Endothelial cell of umbilical vein (primary cell): ENCODE measurements around the gene BSPRY. TPM values are rescaled to one million over a fixed set of nuclear protein-coding genes. Genes with fewer than 3 reads are reported as not detected.

Source experiments
- BruUV-seq: library from RNA; stranded (reverse); fragments of 400-500 nt; replicated peaks from 2 replicates; lab custom pipeline; 2021; lab: Mats Ljungman, UMichigan
- CTCF ChIA-PET: fragments of 300-600, 350-600 bp; sonication (Branson Sonifier 250); formaldehyde crosslinking; loops from one replicate; lab custom pipeline; 2021; ENCODE audit warnings: antibody characterized with exemption, inconsistent platforms; lab: Charles Lee
- POLR2A ChIA-PET: fragments of 300-600, 350-600 bp; sonication (Branson Sonifier 250); formaldehyde crosslinking; loops from one replicate; lab custom pipeline; 2021; ENCODE audit warnings: antibody characterized with exemption, inconsistent platforms; lab: Charles Lee
- DNase-seq: peaks from one replicate; pipeline ENCODE4 v3.0.0-alpha.2; 2011; ENCODE audit warnings: low read depth, low spot score
- FAIRE-seq: peaks from 2 replicates; lab custom pipeline; 2011; peaks lifted over from hg19 to GRCh38; lab: Jason Lieb, UNC
- H2AFZ ChIP-seq: 2 replicates; pipeline ENCODE4 v1.6.0; 2012; ENCODE audit warnings: low read depth, low read length, control low read depth, inconsistent platforms
- H3K27ac ChIP-seq: 2 replicates; pipeline ENCODE4 v1.5.1; 2011; ENCODE audit warnings: low read depth, mild to moderate bottlenecking, control low read depth, low read length, moderate library complexity; ENCODE audit not compliant: insufficient read depth
- H3K27me3 ChIP-seq, 2 experiments: 2 replicates each; pipeline versions ENCODE4 v1.6.0 to v1.6.1; 2011; ENCODE audit warnings: low read length in 2 of 2, mixed read lengths in 1 of 2; ENCODE audit not compliant: control insufficient read depth in 2 of 2, insufficient read depth in 2 of 2
- H3K36me3 ChIP-seq, 2 experiments: 2 replicates in 1 of 2; 3 replicates in 1 of 2; pipeline ENCODE4 v1.5.1; 2011; ENCODE audit warnings: low read length in 2 of 2, mild to moderate bottlenecking in 1 of 2, moderate library complexity in 1 of 2; ENCODE audit not compliant: control insufficient read depth in 2 of 2, insufficient read depth in 2 of 2; ENCODE audit errors: extremely low read depth in 1 of 2
- H3K4me1 ChIP-seq: 3 replicates; pipeline ENCODE4 v1.5.1; 2011; ENCODE audit warnings: mild to moderate bottlenecking, low read length; ENCODE audit not compliant: control insufficient read depth, insufficient read depth; ENCODE audit errors: extremely low read depth
- H3K4me2 ChIP-seq: 2 replicates; pipeline ENCODE4 v1.6.1; 2011; ENCODE audit warnings: low read length, control low read depth, mixed read lengths; ENCODE audit not compliant: insufficient read depth
- H3K4me3 ChIP-seq, 3 experiments: fragments of 200-600 bp in 1 of 3; sonication (generic), shearing (Covaris generic) in 1 of 3; replicated peaks in 1 of 3; 2 replicates each; pipeline ENCODE4 v1.5.1; 2011 to 2016; ENCODE audit warnings: control low read depth in 3 of 3, low read length in 3 of 3, mild to moderate bottlenecking in 2 of 3, inconsistent platforms in 1 of 3, low read depth in 1 of 3, moderate library complexity in 1 of 3; ENCODE audit not compliant: insufficient read depth in 1 of 3
- H3K79me2 ChIP-seq: 2 replicates; pipeline ENCODE4 v1.6.0; 2012; ENCODE audit warnings: low read length, inconsistent platforms; ENCODE audit not compliant: control insufficient read depth, insufficient read depth
- H3K9ac ChIP-seq: replicated peaks from 2 replicates; pipeline ENCODE3; 2011; ENCODE audit warnings: low read length, control low read depth; ENCODE audit not compliant: insufficient read depth; ENCODE audit errors: extremely low read depth
- H3K9me1 ChIP-seq: replicated peaks from 3 replicates; pipeline ENCODE4 v1.6.0; 2011; ENCODE audit warnings: mild to moderate bottlenecking, low read length; ENCODE audit not compliant: control insufficient read depth, insufficient read depth; ENCODE audit errors: extremely low read depth
- H3K9me3 ChIP-seq: replicated peaks from 2 replicates; pipeline ENCODE4 v1.5.1; 2012; ENCODE audit warnings: low read length, inconsistent platforms; ENCODE audit not compliant: control insufficient read depth, insufficient read depth
- H4K20me1 ChIP-seq: replicated peaks from 2 replicates; pipeline ENCODE3; 2011; ENCODE audit warnings: mild to moderate bottlenecking, low read length; ENCODE audit not compliant: control insufficient read depth, insufficient read depth; ENCODE audit errors: extremely low read depth
- EZH2 ChIP-seq: IDR thresholded peaks from 2 replicates; pipeline ENCODE4 v1.6.1; 2012; ENCODE audit warnings: borderline replicate concordance, low read depth, mild to moderate bottlenecking, moderate library complexity, low read length, inconsistent platforms; ENCODE audit not compliant: severe bottlenecking
- POLR2AphosphoS5 ChIP-seq: IDR thresholded peaks from 2 replicates; pipeline ENCODE4 v1.6.1; 2012; ENCODE audit warnings: low read depth, mild to moderate bottlenecking, control low read depth, low read length, moderate library complexity; ENCODE audit not compliant: insufficient read depth
- dilution Hi-C: fragments of 300-500 bp; cut with MboI; formaldehyde crosslinking; loops from one replicate; pipeline ENCODE4 v1.15.0; 2019; ENCODE audit warnings: low sequenced_read_pairs; ENCODE audit not compliant: extremely low pct_ligation_motif_present
- intact Hi-C: fragments of 100-400 bp; cut with micrococcal nuclease; formaldehyde crosslinking; loops from one replicate; pipeline ENCODE4 v1.10.0; 2022
- polyA plus RNA-seq, 4 experiments: library from polyadenylated mRNA; depleted of rRNA in 3 of 4; stranded (reverse) in 3 of 4; unstranded in 1 of 4; fragments of >200 nt; gene quantifications; 2 replicates each; pipeline versions ENCODE4 v1.2.1 to v1.2.3, GENCODE V29; 2011 to 2012; ENCODE audit warnings: missing spikeins in 1 of 4
- total RNA-seq: library from RNA; stranded (reverse); gene quantifications from 2 replicates; pipeline ENCODE4 v1.2.3, GENCODE V29; 2021
- TF ChIP-seq, protein P1 (sequence below), 2 donors: IDR thresholded peaks; 1 replicate in 1 of 2; 2 replicates in 1 of 2; pipeline ENCODE4 v1.5.1; 2011; ENCODE audit warnings: low read length in 2 of 2, mild to moderate bottlenecking in 2 of 2, moderate library complexity in 2 of 2, control low read depth in 1 of 2, inconsistent platforms in 1 of 2, low read depth in 1 of 2; ENCODE audit not compliant: insufficient read depth in 1 of 2; ENCODE audit errors: extremely low read depth in 1 of 2

Gene BSPRY
- total and polyA plus RNA-seq, 2 donors (not counting 3 experiments of a cell fraction or from before 2014, with no cell fraction given) = not detected

DNA sequence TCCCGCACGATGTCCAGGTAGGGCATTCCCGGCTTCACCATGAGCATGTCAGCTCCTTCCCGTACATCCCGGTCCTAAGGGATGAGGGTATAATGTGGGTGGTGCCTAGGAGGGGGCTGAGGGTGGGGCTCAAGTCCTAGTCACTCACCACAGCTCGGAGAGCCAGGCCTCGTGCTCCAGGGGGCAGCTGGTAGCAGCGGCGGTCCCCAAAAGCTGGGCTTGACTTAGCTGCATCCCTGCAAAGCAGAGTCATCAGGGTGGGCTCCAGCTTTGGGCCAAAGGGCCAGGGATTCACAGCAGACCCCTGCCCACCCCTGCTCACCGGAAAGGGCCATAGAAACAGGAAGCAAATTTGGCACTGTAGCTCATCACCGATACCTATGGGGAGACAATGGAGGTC lies 40.1 kb downstream of the BSPRY start:
- H4K20me1 ChIP-seq = no peaks in the 10 kb centered on the region
- TF ChIP-seq EZH2 (no peak), POLR2AphosphoS5 (no peak)
- no peak overlapping the region for H2AFZ ChIP-seq
- H3K4me2 ChIP-seq = no peak overlapping the region
- FAIRE-seq (no peak), DNase-seq (no peak)
- POLR2A ChIA-PET = no interaction called here
- no peaks in the 10 kb centered on the region for H3K27me3 ChIP-seq
- no peaks in the 10 kb centered on the region for H3K9me1 ChIP-seq
- intact Hi-C loops = no loop called here
- H3K36me3 ChIP-seq = peaks cover 2 to 11% of the 10 kb centered on the region in 2 experiments
- H3K27ac ChIP-seq = no peak overlapping the region
- H3K4me1 ChIP-seq = no peaks in the 10 kb centered on the region
- H3K9me3 ChIP-seq = no peaks in the 10 kb centered on the region
- BruUV-seq = no TSS peak
- no peaks in the 10 kb centered on the region for H3K79me2 ChIP-seq
- H3K9ac ChIP-seq = no peak overlapping the region
- CTCF ChIA-PET = no interaction called here
- dilution Hi-C loops = no loop called here
- no peak overlapping the region for H3K4me3 ChIP-seq

DNA sequence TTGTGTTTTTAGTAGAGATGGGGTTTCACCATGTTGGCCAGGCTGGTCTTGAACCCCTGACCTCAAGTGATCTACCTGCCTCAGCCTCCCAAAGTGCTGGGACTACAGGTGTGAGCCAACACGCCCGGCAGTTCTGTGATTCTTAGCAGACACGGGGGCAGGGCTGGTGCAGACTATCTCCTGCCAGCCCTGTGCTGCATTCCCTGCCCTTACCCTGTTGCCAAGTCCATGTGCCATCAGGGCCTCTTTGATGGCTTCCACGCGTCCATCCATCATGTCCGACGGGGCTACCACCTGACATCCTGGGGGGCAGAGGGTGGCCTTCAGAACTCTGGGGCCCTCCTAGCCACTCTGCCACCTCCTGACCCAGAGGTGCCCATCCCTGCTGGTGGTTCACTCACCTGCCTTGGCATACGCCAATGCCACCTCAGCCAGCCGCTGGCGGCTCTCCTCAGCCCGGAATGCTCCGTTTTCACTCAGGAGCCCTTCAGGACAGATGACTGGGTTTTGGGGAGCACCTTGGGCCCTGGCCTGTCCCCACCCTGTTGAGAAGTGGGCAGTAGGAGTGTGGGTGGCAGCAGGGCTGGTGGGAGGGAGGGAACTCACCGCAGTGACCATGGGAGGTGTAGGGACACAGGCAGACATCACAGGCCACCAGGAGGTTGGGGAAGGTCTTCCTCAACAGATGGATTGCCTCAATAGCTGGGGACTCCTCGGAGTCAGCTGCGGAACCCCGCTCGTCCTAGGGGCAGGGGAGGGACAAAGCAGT lies 41.0 kb downstream of the BSPRY start:
- dilution Hi-C loops (no loop called here), intact Hi-C loops (no loop called here)
- ChIA-PET CTCF (no interaction called here), POLR2A (no interaction called here)
- Histone ChIP-seq H3K9me1 (no peaks in the 10 kb centered on the region), H3K4me1 (no peaks in the 10 kb centered on the region), H3K27me3 (no peaks in the 10 kb centered on the region), H3K9ac (no peak overlapping the region), H3K27ac (no peak overlapping the region), H4K20me1 (no peaks in the 10 kb centered on the region), H3K4me2 (no peak overlapping the region), H3K9me3 (no peaks in the 10 kb centered on the region), H3K79me2 (no peaks in the 10 kb centered on the region), H3K4me3 (no peak overlapping the region), H2AFZ (no peak overlapping the region), H3K36me3 (peaks cover 2 to 11% of the 10 kb centered on the region in 2 experiments)
- FAIRE-seq (no peak), DNase-seq (no peak)
- no TSS peak for BruUV-seq
- TF ChIP-seq, protein P1, sequence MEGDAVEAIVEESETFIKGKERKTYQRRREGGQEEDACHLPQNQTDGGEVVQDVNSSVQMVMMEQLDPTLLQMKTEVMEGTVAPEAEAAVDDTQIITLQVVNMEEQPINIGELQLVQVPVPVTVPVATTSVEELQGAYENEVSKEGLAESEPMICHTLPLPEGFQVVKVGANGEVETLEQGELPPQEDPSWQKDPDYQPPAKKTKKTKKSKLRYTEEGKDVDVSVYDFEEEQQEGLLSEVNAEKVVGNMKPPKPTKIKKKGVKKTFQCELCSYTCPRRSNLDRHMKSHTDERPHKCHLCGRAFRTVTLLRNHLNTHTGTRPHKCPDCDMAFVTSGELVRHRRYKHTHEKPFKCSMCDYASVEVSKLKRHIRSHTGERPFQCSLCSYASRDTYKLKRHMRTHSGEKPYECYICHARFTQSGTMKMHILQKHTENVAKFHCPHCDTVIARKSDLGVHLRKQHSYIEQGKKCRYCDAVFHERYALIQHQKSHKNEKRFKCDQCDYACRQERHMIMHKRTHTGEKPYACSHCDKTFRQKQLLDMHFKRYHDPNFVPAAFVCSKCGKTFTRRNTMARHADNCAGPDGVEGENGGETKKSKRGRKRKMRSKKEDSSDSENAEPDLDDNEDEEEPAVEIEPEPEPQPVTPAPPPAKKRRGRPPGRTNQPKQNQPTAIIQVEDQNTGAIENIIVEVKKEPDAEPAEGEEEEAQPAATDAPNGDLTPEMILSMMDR (IDR thresholded peaks at IDR 0.05; ENCODE audit: extremely low read depth in 1 of 2, insufficient read depth in 1 of 2, low read depth in 1 of 2, low read length in 2 of 2) = no peak
- no peak for TF ChIP-seq POLR2AphosphoS5
